Breast epithelium (tissue), 4 donors: ENCODE measurements around the gene CPLX4. TPM values are rescaled to one million over a fixed set of nuclear protein-coding genes. Genes with fewer than 3 reads are reported as not detected.
"Not testable (repeated sequence)": the region's sequence is repeated elsewhere in the genome, so short reads cannot be mapped to it uniquely, and the experiment has no call there.

ENCODE experiments used
- DNase-seq, 2 donors: peaks; one replicate each; pipeline ENCODE4 v3.0.0-alpha.2; 2019; ENCODE audit warnings: low spot score in 2 of 2
- H3K27ac ChIP-seq, 2 donors: fragments of 200-600 bp; sonication (generic) in 1 of 2; one replicate each; pipeline ENCODE4 v1.5.1; 2016 to 2019; ENCODE audit warnings: mild to moderate bottlenecking in 1 of 2
- H3K27me3 ChIP-seq, 2 donors: fragments of 200-600 bp; sonication (generic) in 1 of 2; one replicate each; pipeline versions ENCODE4 v1.5.1 to v1.6.0; 2017 to 2019; ENCODE audit warnings: control low read depth in 1 of 2, mild to moderate bottlenecking in 1 of 2
- H3K36me3 ChIP-seq: fragments of 200-600 bp; one replicate; pipeline ENCODE4 v1.5.1; 2019
- H3K4me1 ChIP-seq, 2 donors: fragments of 200-600 bp; sonication (generic); one replicate each; pipeline ENCODE4 v1.5.1; 2016 to 2019; ENCODE audit warnings: control low read depth in 1 of 2
- H3K4me3 ChIP-seq, 3 donors: fragments of 200-600 bp; sonication (generic); 1 replicate in 2 of 3; 2 replicates in 1 of 3; pipeline ENCODE4 v1.5.1; 2016 to 2019; ENCODE audit warnings: mild to moderate bottlenecking in 3 of 3, moderate library complexity in 2 of 3
- H3K9me3 ChIP-seq, 2 donors: fragments of 200-600 bp; sonication (generic) in 1 of 2; one replicate each; pipeline ENCODE4 v1.5.1; 2016 to 2019; ENCODE audit warnings: control low read depth in 1 of 2
- POLR2A ChIP-seq: fragments of 450-650 bp; IDR thresholded peaks from one replicate; pipeline ENCODE4 v1.6.1; 2016; ENCODE audit warnings: antibody characterized with exemption, mild to moderate bottlenecking, moderate library complexity
- POLR2AphosphoS5 ChIP-seq, 3 donors: sonication (generic); formaldehyde crosslinking; IDR thresholded peaks; one replicate each; pipeline ENCODE4 v1.6.1; 2017; ENCODE audit warnings: antibody characterized with exemption in 3 of 3
- intact Hi-C: fragments of 100-400 bp; cut with DNase I; formaldehyde crosslinking; loops from one replicate; pipeline ENCODE4 v1.15.1; 2023; ENCODE audit warnings: low total_unique reads
- total RNA-seq, 3 donors: library from RNA; depleted of rRNA; stranded (reverse); fragments of >200 nt; gene quantifications; one replicate each; pipeline ENCODE4 v1.1.0, GENCODE V29; 2016
- TF ChIP-seq, protein P1 (sequence below), 3 donors: fragments of 450-650 bp; IDR thresholded peaks; one replicate each; pipeline ENCODE4 v1.5.1; 2016 to 2017; ENCODE audit warnings: antibody characterized with exemption in 3 of 3, mild to moderate bottlenecking in 3 of 3, moderate library complexity in 3 of 3

Gene CPLX4
- total RNA-seq, 3 donors from 2014 or later, result not detected

DNA sequence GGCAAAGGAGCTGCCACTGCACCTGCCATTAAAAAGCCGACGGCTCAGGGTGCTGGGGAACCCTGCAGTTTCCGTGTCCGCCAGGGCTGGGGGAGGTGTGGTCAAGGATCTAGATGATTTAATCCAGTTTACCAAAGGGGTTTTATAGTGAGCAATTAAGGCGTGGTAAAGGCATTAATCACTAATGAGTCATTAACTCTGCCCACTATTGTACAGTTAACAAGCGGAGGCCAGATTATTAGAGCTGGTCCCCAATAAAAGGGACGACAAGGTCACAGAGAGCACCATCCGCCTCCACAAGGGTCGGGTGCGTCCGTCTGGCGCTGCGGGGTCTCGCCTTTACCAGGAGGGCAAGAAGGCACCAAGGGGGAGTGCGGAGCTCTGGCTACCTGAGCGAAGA lies 54.8 kb downstream of the CPLX4 start:
- no peaks in the 10 kb centered on the region for H3K36me3 ChIP-seq
- intact Hi-C loops, result no loop called here
- peaks cover 0 to 56% of the 10 kb centered on the region in 2 donors for H3K27me3 ChIP-seq
- TF ChIP-seq POLR2A, result no peak
- no peaks in the 10 kb centered on the region for H3K4me1 ChIP-seq
- DNase-seq, result no peak
- no peak overlapping the region for H3K4me3 ChIP-seq
- H3K9me3 ChIP-seq, result no peaks in the 10 kb centered on the region
- no peak overlapping the region for H3K27ac ChIP-seq

DNA sequence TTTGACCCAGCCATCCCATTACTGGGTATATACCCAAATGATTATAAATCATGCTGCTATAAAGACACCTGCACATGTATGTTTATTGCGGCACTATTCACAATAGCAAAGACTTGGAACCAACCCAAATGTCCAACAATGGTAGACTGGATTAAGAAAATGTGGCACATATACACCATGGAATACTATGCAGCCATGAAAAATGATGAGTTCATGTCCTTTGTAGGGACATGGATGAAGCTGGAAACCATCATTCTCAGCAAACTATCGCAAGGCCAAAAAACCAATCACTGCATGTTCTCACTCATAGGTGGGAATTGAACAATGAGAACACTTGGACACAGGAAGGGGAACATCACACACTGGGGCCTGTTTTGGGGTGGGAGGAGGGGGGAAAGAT lies 56.2 kb downstream of the CPLX4 start:
- H3K27me3 ChIP-seq, result peaks cover 0 to 42% of the 10 kb centered on the region in 2 donors
- DNase-seq, H3K36me3 ChIP-seq, intact Hi-C loops, H3K9me3 ChIP-seq, H3K4me1 ChIP-seq, H3K27ac ChIP-seq, H3K4me3 ChIP-seq: not testable (repeated sequence)

DNA sequence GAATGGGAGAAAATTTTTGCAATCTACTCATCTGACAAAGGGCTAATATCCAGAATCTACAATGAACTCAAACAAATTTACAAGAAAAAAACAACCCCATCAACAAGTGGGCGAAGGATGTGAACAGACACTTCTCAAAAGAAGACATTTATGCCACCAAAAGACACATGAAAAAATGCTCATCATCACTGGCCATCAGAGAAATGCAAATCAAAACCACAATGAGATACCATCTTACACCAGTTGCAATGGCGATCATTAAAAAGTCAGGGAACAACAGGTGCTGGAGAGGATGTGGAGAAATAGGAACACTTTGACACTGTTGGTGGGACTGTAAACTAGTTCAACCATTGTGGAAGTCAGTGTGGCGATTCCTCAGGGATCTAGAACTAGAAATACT lies 56.6 kb downstream of the CPLX4 start:
- H3K4me3 ChIP-seq, DNase-seq, intact Hi-C loops, H3K4me1 ChIP-seq, H3K27ac ChIP-seq, H3K36me3 ChIP-seq, H3K9me3 ChIP-seq: not testable (repeated sequence)
- peaks cover 0 to 38% of the 10 kb centered on the region in 2 donors for H3K27me3 ChIP-seq

DNA sequence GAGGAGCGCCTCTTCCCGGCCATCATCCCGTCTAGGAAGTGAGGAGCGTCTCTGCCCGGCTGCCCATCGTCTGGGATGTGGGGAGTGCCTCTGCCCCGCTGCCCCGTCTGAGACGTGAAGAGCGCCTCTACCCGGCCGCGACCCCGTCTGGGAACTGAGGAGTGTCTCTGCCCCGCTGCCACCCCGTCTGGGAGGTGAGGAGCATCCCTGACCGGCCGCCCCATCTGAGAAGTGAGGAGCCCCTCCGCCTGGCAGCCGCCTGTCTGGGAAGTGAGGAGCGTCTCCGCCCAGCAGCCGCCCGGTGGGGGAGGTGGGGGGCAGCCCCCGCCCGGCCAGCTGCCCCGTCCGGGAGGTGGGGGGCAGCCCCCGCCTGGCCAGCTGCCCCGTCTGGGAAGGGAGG lies 63.0 kb downstream of the CPLX4 start:
- H3K4me1 ChIP-seq, H3K36me3 ChIP-seq, H3K27ac ChIP-seq, intact Hi-C loops, H3K4me3 ChIP-seq, H3K9me3 ChIP-seq, H3K27me3 ChIP-seq, DNase-seq: not testable (repeated sequence)

DNA sequence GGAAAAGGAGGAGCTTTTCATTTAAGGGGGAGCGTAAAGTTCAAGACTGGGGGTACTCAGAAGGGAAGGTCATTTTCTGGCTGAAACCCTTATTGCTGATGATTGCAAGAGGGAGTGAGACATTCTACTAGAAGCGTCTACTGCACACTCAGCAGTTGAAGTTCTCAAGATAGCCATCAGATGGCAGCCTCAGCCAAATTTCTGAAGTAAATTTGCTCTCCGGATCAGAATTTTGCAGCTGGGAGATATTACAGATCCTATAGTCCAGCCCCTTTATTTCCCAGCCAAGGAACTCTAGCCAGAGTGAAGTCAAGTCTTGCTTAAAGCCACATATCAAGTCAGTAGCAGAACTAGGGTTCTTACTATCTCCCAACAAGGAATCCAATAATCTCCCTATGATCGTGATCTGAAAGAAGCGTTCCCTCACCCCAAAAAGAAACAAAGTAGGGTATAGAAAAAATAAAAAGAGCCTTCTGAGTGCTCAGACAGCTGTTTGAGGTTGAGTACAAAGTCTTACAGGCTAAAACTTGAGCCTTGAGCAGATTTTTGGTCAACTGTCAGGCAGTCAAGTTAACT lies 69.2 kb downstream of the CPLX4 start:
- Histone ChIP-seq H3K9me3 (no peaks in the 10 kb centered on the region), H3K27ac (no peak overlapping the region), H3K4me1 (no peaks in the 10 kb centered on the region), H3K27me3 (peaks cover 0 to 4% of the 10 kb centered on the region in 2 donors), H3K4me3 (no peak overlapping the region), H3K36me3 (no peaks in the 10 kb centered on the region)
- DNase-seq, result no peak
- no peak for TF ChIP-seq POLR2AphosphoS5 (IDR thresholded peaks at IDR 0.05)
- TF ChIP-seq, protein P1, sequence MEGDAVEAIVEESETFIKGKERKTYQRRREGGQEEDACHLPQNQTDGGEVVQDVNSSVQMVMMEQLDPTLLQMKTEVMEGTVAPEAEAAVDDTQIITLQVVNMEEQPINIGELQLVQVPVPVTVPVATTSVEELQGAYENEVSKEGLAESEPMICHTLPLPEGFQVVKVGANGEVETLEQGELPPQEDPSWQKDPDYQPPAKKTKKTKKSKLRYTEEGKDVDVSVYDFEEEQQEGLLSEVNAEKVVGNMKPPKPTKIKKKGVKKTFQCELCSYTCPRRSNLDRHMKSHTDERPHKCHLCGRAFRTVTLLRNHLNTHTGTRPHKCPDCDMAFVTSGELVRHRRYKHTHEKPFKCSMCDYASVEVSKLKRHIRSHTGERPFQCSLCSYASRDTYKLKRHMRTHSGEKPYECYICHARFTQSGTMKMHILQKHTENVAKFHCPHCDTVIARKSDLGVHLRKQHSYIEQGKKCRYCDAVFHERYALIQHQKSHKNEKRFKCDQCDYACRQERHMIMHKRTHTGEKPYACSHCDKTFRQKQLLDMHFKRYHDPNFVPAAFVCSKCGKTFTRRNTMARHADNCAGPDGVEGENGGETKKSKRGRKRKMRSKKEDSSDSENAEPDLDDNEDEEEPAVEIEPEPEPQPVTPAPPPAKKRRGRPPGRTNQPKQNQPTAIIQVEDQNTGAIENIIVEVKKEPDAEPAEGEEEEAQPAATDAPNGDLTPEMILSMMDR (IDR thresholded peaks at IDR 0.05), result peak in 2 of 3 donors; percentile 53 to 66
- intact Hi-C loops, result no loop called here

DNA sequence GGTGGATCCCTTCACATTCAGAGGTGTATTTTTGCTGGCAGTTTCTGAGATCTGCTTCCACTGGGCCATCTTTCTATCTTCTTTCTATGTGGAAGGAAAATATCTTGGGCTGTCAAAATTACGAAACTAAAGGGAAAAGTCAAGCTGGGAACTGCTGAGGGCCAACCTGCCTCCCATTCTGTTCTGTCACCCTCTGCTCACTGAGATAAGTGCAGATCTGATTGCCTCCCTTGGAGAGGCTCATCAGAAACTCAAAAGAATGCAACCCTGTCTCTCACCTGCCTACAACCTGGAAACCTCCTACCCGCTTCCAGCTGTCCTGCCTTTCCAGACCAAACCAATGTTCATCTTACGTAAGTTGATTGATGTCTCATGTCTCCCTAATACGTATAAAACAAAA lies 71.7 kb downstream of the CPLX4 start:
- TF ChIP-seq POLR2A (no peak), POLR2AphosphoS5 (IDR thresholded peaks at IDR 0.05) (no peak)
- TF ChIP-seq, protein P1 (IDR thresholded peaks at IDR 0.05), result no peak
- Histone ChIP-seq H3K27me3 (peaks cover 0 to 4% of the 10 kb centered on the region in 2 donors), H3K4me3 (no peak overlapping the region), H3K27ac (no peak overlapping the region), H3K36me3 (no peaks in the 10 kb centered on the region), H3K9me3 (no peaks in the 10 kb centered on the region), H3K4me1 (no peaks in the 10 kb centered on the region)
- intact Hi-C loops, result no loop called here
- DNase-seq, result no peak

Other genes starting within 250 kb of the CPLX4 start
- gene SEC11C, start 178.8 kb downstream of the CPLX4 start, total RNA-seq, result 10 to 100 TPM; 11.5 to 44.1 (median 38.7) TPM
- gene GRP, start 98.5 kb downstream of the CPLX4 start, total RNA-seq, result 1 to 10 TPM in 2 of 3 donors, not detected in 1; 1.6 to 4.7 TPM
- gene RAX, start 45.2 kb downstream of the CPLX4 start, total RNA-seq, result not detected
- gene LMAN1, start 40.6 kb upstream of the CPLX4 start, total RNA-seq, result 100 to 1,000 TPM in 1 of 3 donors, 10 to 100 TPM in 2; 86.9 to 110 (median 95.7) TPM